Uterus (tissue), 4 donors: ENCODE results near the gene ZBTB11. TPM values are rescaled to one million over a fixed set of nuclear protein-coding genes. Genes with fewer than 3 reads are reported as not detected.

Experiments
- DNase-seq, 2 donors: peaks; one replicate each; pipeline ENCODE4 v3.0.0-alpha.2; 2019 to 2020
- H3K27ac ChIP-seq, 2 donors: fragments of 200-600 bp; sonication (generic); 1 replicate in 1 of 2; 2 replicates in 1 of 2; pipeline ENCODE4 v1.5.1; 2016 to 2018
- H3K27me3 ChIP-seq, 2 donors: fragments of 200-600 bp; sonication (generic); one replicate each; pipeline ENCODE4 v1.5.1; 2018 to 2019; ENCODE audit warnings: control low read depth in 1 of 2
- H3K36me3 ChIP-seq, 2 donors: fragments of 200-600 bp; sonication (generic); one replicate each; pipeline ENCODE4 v1.5.1; 2019; ENCODE audit warnings: control low read depth in 1 of 2
- H3K4me1 ChIP-seq, 2 donors: fragments of 200-600 bp; sonication (generic); one replicate each; pipeline ENCODE4 v1.5.1; 2018 to 2019; ENCODE audit warnings: control low read depth in 1 of 2
- H3K4me3 ChIP-seq, 2 donors: fragments of 200-600 bp; sonication (generic); 1 replicate in 1 of 2; 2 replicates in 1 of 2; pipeline ENCODE4 v1.5.1; 2018 to 2019; ENCODE audit warnings: mild to moderate bottlenecking in 1 of 2
- H3K9me3 ChIP-seq, 2 donors: fragments of 200-600 bp; sonication (generic); one replicate each; pipeline ENCODE4 v1.5.1; 2019; ENCODE audit warnings: control low read depth in 1 of 2
- POLR2A ChIP-seq, 2 donors: fragments of 450-650 bp; IDR thresholded peaks; one replicate each; pipeline ENCODE4 v1.6.1; 2016; ENCODE audit warnings: antibody characterized with exemption in 2 of 2, mild to moderate bottlenecking in 1 of 2, moderate library complexity in 1 of 2
- intact Hi-C: fragments of 100-400 bp; cut with DNase I; formaldehyde crosslinking; loops from one replicate; pipeline ENCODE4 v1.15.1; 2023; ENCODE audit warnings: low total_unique reads
- total RNA-seq, 4 donors: library from RNA; depleted of rRNA in 3 of 4; stranded (reverse); fragments of >200 nt in 3 of 4; gene quantifications; one replicate each; pipeline versions ENCODE4 v1.1.0 to v1.2.4, GENCODE V29; 2014 to 2023
- TF ChIP-seq, protein P1 (sequence below), 4 experiments: fragments of 200-600 bp in 2 of 4; fragments of 450-650 bp in 2 of 4; sonication (generic) in 2 of 4; IDR thresholded peaks; one replicate each; pipeline ENCODE4 v1.5.1; 2016 to 2019; ENCODE audit warnings: antibody characterized with exemption in 4 of 4, mild to moderate bottlenecking in 2 of 4, moderate library complexity in 1 of 4
- donor health status: DM: yes; HTN: yes; CAD: no.

Gene ZBTB11, protein sequence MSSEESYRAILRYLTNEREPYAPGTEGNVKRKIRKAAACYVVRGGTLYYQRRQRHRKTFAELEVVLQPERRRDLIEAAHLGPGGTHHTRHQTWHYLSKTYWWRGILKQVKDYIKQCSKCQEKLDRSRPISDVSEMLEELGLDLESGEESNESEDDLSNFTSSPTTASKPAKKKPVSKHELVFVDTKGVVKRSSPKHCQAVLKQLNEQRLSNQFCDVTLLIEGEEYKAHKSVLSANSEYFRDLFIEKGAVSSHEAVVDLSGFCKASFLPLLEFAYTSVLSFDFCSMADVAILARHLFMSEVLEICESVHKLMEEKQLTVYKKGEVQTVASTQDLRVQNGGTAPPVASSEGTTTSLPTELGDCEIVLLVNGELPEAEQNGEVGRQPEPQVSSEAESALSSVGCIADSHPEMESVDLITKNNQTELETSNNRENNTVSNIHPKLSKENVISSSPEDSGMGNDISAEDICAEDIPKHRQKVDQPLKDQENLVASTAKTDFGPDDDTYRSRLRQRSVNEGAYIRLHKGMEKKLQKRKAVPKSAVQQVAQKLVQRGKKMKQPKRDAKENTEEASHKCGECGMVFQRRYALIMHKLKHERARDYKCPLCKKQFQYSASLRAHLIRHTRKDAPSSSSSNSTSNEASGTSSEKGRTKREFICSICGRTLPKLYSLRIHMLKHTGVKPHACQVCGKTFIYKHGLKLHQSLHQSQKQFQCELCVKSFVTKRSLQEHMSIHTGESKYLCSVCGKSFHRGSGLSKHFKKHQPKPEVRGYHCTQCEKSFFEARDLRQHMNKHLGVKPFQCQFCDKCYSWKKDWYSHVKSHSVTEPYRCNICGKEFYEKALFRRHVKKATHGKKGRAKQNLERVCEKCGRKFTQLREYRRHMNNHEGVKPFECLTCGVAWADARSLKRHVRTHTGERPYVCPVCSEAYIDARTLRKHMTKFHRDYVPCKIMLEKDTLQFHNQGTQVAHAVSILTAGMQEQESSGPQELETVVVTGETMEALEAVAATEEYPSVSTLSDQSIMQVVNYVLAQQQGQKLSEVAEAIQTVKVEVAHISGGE
- 10 to 100 TPM; 16.1 to 42.0 (median 25.7) TPM for total RNA-seq

- H3K4me3 ChIP-seq = peak within 1 kb of the TSS; percentile 93 to 95
- intact Hi-C loops = loop anchor here (10.0 kb wide), 1 partner anchor 102 kb away; the partner anchor contains the start of gene PCNP
- peak within 1 kb of the TSS; percentile 92 to 99 for H3K27ac ChIP-seq
- no peaks in the 10 kb centered on the region for H3K9me3 ChIP-seq
- TF ChIP-seq, protein P1, sequence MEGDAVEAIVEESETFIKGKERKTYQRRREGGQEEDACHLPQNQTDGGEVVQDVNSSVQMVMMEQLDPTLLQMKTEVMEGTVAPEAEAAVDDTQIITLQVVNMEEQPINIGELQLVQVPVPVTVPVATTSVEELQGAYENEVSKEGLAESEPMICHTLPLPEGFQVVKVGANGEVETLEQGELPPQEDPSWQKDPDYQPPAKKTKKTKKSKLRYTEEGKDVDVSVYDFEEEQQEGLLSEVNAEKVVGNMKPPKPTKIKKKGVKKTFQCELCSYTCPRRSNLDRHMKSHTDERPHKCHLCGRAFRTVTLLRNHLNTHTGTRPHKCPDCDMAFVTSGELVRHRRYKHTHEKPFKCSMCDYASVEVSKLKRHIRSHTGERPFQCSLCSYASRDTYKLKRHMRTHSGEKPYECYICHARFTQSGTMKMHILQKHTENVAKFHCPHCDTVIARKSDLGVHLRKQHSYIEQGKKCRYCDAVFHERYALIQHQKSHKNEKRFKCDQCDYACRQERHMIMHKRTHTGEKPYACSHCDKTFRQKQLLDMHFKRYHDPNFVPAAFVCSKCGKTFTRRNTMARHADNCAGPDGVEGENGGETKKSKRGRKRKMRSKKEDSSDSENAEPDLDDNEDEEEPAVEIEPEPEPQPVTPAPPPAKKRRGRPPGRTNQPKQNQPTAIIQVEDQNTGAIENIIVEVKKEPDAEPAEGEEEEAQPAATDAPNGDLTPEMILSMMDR (IDR thresholded peaks at IDR 0.05) = peak; percentile 49 to 68 (median 58)
- TF ChIP-seq POLR2A (IDR thresholded peaks at IDR 0.05) = peak; percentile 83 to 92
- DNase-seq = peak; percentile 100
- no peaks in the 10 kb centered on the region for H3K36me3 ChIP-seq
- peaks cover 0 to 7% of the 10 kb centered on the region in 2 donors for H3K4me1 ChIP-seq
- no peaks in the 10 kb centered on the region for H3K27me3 ChIP-seq
Measured at GRCh38 chr3:101676765-101677435, at the start of gene ZBTB11. ZBTB11 (minus strand) TSS chr3:101677132; CDS start chr3:101676914, 218 bp downstream.

DNA sequence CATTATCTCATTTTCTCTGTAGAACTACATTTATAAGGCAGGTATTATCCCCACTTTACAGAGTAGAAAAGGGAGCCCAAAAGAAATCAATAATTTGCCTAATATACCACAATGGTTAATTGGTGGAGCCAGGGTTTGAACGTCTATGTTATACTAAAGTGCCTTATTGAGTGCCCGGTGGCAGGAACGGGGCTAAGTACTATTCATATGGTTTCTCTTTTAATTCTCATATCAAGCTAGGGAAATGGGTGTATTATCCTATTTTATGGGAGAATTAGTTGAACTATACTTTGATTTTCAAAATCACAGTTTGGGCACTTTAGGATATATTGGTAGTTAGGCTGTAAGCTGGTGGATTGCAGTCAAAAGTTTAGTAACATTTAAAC is 49.0 kb upstream of the ZBTB11 start:
- Histone ChIP-seq H3K4me1 (no peaks in the 10 kb centered on the region), H3K36me3 (no peaks in the 10 kb centered on the region), H3K9me3 (no peaks in the 10 kb centered on the region), H3K27me3 (no peaks in the 10 kb centered on the region), H3K4me3 (peak overlapping the region in 1 of 2 donors; percentile 55), H3K27ac (no peak overlapping the region)
- no peak for DNase-seq
- intact Hi-C loops = no loop called here
- no peak for TF ChIP-seq POLR2A (IDR thresholded peaks at IDR 0.05)
- TF ChIP-seq, protein P1 (IDR thresholded peaks at IDR 0.05) = no peak

DNA sequence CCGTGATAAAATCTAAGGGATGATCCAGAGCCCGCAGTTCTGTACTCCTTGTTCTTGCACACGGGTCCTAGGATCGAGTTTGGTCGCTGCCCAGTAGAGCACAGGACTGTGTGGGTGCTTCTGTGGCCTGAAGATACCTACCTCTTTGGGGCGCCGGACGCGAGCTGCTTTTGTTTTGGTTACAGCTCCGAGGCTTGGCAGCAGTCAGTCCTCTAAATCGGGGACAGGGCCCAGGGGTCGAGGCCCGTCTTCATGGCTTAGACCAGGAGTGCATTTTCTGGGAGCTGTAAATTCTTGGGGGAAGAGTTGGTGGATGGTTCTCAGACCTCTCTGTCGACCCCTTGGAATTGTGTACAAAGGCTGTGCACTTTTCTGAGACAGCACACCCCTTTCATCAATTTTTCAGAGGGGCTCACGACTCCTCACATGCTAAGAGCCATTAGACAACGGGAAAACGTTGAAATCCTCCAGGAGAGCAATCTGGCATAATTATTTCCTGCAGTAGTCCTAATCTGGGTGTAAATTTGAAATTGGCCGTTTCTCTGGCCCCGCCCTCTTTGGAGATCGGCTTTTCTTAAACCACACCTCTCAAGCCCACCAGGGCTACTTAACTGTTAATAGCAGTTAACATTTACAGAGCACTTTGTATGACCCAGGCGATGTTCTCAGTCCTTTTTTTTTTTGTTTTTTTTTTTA is 48.4 kb upstream of the ZBTB11 start:
- peak; percentile 20 to 26 for DNase-seq
- intact Hi-C loops = no loop called here
- Histone ChIP-seq H3K4me3 (peak overlapping the region; percentile 55 to 75), H3K9me3 (no peaks in the 10 kb centered on the region), H3K27me3 (no peaks in the 10 kb centered on the region), H3K4me1 (no peaks in the 10 kb centered on the region), H3K27ac (peak overlapping the region; percentile 75 to 95), H3K36me3 (no peaks in the 10 kb centered on the region)
- TF ChIP-seq, protein P1 (IDR thresholded peaks at IDR 0.05) = no peak
- TF ChIP-seq POLR2A (IDR thresholded peaks at IDR 0.05) = no peak

- Histone ChIP-seq H3K9me3 (no peaks in the 10 kb centered on the region), H3K27me3 (no peaks in the 10 kb centered on the region), H3K4me1 (no peaks in the 10 kb centered on the region), H3K36me3 (no peaks in the 10 kb centered on the region), H3K27ac (peak within 1 kb of the TSS; percentile 75 to 95), H3K4me3 (peak within 1 kb of the TSS; percentile 55 to 75)
- TF ChIP-seq, protein P1 (IDR thresholded peaks at IDR 0.05) = no peak
- peak; percentile 3 to 27 for TF ChIP-seq POLR2A (IDR thresholded peaks at IDR 0.05)
- DNase-seq = peak; percentile 86 to 89
- intact Hi-C loops = no loop called here
Measured at GRCh38 chr3:101724329-101725193, 47.6 kb upstream of the ZBTB11 start, which contains the start of gene CEP97. CEP97 (plus strand) TSS chr3:101724614; CDS start chr3:101724677, 63 bp downstream.
